HG03025 (cell line): ENCODE measurements around the gene GPATCH2L.

ENCODE experiments used
- ATAC-seq: cut with Tn5 transposase; IDR thresholded peaks from one replicate; pipeline ENCODE4 v1.9.1; 2021; ENCODE audit warnings: mild to moderate bottlenecking, moderate library complexity; ENCODE audit not compliant: unreplicated experiment, low FRiP score

The GPATCH2L gene

DNA sequence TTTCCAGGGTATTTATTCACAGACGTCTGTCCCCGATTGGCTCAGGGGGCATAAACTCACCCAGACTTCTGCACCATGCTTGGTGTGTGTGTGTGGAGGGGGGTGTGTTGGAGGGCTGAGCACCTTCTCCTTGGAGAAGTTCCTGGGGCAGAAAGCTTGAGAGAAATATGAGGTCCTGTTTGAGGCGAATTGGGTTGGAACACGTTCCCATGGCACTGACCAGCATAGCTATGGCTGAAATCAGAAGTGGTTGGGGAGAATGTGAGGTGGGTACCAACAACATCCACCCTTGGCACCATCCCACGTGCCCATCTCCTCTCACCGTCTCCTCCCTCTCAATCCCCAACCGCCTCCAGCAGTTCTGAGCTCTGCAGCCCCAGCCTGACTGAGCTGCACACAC, 16.0 kb upstream of the GPATCH2L start:
- ATAC-seq: no peak

DNA sequence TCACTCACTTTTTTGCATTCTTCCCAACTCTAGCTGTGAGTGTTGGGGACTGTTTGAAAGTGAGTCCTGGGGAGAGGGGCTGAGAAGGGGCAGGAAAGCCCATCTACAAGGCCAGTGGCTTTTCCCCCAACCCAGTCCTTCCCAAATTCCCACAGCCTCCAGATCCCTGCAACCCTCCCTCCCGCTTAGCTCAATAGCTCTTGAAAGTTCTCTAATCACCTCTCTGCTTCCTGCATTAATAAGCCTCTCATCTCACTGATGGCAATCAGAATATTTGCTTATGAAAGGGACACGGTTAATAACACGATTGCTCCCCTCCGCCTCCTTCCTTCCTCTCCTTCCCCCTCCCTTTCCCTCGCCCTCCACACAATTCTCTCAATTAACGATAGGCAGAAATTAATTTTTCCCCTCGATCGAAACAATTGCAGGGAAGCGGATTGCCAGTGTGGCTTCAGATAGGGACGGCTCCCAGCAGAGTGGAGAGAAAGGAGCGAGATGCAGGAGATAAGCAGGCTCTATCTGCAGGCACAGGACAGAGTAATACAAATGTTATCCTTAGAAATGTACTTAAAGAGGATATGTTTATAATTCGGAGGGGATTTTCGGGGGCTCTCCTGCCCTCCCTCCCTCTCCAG, 15.1 kb upstream of the GPATCH2L start:
- no peak for ATAC-seq

DNA sequence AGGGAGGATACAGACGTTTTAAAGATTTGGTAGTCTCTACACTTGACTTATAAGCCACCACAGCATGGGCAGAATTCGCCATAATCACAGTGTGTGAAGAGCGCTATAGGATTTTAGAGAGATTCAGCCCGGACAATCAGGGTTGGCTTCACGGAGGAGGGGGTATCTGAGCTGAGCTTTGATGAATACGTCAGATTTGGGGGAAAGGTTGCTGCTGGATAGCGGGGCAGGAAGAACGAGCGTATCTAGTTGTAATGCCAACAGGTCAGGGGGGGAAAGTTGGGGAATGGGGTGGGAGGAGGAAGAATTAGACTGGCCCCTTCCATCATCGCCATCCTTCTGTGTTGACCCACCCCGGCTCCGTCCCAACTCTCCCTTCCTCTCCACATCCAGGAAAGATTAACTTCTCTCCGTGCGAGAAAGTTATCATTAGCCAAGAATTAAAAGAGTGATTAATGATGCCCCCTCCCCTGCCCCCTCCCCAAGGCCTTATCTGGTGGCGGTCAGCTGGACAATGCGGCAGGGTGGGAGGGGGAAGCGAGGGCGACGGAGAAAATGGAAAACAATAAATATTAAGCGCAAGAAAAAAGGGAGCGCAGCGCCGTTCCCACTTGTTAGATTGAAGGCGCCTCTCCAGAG, 13.5 kb upstream of the GPATCH2L start:
- no peak for ATAC-seq

DNA sequence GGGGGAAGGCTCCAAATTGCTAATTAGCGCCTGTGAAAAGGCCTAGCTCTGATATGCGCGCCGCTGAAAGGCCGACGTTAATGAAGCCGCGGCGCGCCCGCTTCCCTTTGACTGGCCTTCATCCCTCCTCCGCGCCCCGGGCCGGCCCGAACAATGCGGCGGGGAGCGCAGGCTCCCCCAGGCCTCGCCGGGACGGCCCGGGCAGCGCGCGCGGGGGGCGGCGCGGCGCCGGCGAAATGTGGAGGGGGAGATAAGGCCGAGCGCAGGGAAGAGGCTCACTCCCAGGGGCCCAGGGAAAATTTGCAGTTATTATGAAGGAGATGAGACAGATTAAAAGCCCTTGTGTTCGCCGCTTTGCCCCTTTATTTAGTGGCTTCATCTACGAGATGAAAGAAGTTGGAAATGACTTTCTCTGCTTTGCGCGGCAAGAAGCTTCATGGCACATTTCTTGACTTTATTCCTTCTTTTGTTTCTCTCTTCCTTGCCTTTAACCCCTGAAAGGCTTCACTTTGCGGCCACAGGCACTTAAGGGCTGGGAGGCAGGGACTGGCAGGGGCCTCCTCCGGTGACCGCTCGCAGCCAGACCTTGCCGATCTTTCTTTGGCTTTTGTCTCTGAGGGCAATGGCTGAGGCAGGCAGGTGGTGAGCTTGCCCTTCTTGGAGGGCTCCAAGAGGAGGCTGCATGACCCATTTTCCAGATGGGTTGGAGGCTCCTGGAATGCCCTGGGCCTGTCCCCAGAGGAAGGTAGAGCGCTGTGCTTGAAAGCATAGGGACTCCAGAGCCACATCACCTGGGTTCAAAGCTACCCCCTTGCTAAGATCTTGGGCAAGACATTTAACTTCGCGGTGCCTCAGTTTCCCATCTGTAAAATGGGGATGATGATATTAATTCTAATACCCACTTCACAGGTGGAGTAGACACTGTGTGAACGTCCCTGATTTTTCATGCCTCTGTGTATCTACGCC, 12.7 kb upstream of the GPATCH2L start:
- no peak for ATAC-seq

DNA sequence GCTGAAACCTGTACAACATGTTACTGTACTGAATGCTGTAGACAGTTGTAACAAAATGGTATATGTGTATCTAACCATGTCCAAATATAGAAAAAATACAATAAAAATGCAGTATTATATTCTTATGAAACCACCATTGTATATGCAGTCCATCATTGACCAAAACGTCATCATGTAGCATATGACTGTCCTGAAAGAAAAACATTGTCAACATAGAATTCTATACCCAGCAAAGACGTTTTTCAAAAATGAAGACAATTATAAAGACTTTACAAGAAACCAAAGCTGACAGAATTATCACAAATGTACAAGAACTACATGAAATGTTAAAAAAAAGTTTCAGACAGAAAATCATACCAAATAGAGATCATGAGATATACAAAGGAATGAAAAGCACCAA, 8.1 kb upstream of the GPATCH2L start:
- no peak for ATAC-seq

DNA sequence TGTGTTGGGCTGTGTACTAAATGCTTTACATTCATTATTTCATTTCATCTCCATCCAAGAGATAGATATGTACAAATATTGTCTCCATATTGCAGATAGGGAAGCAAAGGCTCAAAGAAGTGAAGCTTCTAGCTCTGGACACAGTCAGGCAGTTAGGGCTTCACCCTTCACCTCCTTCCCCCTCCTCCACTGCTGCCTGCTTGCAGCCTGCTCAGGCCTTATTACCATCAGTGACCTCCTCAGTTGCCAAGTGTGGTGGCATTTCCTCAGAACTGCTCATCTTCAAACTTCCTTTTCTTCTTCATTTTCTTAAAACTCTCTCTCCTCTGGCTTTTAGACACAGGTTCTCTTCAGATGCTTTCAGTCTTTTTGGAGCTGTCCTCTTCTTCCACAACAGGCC, 4.7 kb upstream of the GPATCH2L start:
- ATAC-seq: no peak

DNA sequence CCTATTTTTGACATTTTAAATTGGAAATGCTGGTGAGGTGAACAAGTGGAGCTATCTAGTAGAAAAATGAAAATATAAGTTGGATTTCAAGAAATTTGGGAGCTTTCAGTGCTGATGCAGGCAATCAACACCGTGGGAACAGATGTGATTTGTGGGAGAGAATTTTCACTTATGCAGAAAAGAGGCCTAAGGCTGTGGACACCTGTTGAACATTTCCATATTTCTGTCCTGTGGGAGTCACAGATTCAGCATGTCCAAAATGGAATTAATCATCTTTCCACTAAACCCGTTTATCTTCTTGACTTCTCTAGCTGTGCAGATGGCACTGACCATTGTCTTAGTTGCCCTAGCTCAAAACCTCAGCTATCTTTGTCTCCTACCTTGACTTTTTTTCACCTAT, 2.5 kb upstream of the GPATCH2L start:
- ATAC-seq: no peak

DNA sequence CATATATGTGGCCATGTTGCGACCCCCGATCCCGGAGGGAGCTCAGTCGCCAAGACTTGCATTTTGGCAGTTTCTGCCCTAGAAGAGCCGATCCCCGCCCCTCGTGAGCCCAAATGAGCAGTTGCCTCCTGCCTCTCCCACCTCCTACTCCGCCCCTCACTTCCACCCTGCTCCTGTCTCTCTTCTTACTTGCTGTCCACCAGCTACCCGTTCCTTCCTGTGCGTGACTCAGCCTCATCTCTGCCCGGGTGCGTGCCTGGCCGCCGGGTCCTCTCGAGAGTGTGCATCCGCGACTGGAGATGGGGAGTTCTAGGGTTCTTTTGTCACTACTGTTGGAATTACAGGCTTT, 585 bp downstream of the GPATCH2L start:
- peak; percentile 54 for ATAC-seq

DNA sequence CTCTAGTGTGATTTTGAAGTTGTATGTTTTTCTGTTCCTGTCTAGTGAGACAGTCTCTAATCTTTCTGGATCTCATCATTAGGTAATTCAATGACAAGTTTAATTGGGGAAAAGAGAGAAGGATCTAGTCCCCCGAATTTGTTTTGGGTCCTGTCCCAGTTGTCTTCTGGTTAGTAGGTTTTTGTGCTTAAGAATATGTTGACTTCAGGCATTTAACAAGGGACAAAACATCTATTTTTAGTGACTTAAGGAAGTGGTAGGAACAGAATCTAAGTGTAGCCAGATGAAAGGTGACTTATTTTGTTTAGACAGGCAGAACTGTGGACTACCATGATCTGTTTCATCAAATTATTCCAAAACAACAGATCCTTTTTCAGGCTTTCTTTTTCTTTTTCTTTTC, 2.2 kb downstream of the GPATCH2L start:
- no peak for ATAC-seq

DNA sequence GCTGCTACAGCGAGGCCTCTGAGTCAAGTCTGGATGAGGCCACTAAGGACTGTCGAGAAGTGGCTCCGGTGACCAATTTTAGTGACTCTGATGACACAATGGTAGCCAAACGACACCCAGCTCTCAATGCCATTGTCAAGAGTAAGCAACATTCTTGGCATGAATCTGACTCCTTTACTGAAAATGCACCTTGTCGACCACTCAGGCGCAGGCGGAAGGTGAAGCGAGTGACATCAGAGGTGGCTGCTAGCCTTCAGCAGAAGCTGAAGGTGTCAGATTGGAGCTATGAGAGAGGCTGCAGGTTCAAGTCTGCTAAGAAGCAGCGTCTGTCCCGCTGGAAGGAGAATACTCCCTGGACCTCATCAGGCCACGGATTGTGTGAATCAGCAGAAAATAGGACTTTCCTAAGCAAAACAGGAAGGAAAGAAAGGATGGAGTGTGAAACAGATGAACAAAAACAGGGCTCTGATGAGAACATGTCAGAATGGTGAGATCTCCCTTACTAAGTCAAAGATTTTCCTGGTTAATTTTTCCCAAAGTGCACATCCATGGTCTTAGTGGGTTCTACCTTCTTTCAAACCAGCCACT, 2.9 kb downstream of the GPATCH2L start:
- ATAC-seq: no peak

DNA sequence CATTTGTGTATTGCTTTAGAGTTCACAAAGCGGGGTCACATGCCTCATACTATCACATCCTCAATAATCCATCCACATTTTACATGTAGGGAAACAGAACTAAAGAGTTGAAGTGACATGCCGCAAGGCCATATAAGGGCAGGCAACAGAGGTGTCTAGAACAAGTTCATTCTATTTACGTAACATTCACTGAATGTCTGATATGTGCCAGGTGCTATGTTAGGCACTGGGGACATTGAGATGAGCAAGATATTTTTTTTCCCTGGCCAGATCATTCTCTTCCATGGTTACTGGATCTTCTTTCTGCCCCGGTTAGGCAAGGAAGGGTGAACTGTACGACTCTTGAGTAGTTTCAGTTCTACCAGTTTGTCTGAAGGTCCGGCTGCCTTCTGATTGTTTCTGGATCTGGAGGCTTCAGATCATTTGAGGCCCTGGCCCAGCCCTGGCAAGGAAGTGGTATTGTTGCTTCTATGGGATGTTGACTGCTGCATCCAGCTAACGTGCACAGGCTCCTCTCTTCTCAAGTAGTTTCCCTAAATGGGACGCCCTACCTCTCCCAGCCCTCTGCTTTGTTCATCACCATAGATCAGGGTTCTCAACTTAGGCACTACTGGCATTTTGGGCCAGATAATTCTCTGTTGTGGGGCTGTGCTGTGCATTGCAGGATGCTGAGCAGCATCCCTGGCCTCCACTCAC, 12.1 kb downstream of the GPATCH2L start:
- ATAC-seq: no peak

DNA sequence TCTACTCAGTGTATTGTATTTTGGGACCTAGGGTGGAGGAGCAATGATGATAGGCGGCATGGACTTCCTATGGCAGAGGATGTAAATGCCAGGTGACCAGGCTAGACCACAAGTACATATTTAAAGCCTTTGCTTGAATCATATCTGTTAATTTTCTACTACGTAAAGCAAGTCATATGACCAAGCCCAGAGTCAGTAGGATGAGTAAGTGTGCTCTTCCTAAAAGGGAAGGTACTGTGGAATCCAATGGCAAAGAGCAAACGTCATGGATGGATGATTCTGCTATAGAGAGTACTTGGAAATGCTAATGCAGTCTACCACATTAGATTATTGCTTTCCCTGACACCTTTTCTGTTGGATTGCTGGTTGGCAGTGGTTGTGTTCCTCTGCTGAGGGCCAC, 16.8 kb downstream of the GPATCH2L start:
- no peak for ATAC-seq

DNA sequence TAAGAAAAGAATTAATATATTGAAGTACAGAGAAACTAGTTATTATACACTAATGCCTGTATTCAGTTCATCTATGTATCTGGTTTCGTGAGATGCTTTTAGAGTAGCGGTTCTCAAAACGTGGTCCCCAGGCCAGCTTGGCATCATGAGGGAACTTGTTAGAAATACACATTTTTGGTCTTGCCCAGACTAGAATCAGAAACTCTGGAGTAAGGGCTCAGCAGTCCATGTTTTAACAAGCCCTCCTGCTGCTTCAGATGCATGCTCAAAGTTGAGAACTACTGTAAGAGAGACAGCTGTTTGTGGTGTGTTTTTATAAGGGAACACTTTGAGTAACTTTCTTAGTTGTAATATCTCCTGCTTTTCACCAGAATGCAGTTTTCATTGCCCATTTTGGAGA, 18.1 kb downstream of the GPATCH2L start:
- no peak for ATAC-seq

DNA sequence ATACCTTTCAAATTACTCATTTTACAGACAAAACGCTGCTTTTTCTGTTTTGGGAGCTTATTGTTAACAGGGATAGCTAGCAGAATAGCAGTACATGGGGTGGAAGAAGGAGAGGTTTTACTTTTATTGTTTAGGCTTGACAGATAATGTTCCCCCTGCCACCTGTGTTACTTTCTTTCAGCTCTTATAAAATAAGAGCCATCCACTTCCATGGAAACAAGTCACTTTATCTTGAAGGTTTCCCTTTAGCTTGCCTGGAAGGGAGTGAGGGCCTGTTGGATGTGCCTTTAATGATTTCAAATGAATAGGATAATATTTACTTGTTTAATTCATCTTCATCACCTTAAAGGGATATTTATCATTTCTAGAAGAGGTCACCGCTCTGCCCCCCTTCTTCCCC, 23.3 kb downstream of the GPATCH2L start:
- ATAC-seq: no peak

DNA sequence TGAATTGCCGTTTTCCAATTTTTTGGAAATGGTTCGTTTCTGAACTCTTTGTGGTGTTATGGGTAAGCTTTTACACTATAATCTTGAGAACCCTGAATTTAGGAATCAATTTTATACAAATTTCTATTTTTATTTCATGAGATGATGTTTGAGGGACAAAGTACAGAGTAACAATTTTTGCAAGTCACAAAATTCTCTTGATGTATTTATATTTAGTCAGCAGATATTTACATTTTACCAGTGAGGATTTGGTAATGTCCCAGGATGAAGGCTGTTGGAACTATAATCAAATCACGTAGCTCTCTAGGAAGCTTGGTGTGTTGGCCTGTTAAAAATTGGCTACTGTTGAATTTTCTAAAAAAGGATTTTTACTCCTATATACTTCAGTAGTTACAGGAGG, 24.2 kb downstream of the GPATCH2L start:
- ATAC-seq: no peak

DNA sequence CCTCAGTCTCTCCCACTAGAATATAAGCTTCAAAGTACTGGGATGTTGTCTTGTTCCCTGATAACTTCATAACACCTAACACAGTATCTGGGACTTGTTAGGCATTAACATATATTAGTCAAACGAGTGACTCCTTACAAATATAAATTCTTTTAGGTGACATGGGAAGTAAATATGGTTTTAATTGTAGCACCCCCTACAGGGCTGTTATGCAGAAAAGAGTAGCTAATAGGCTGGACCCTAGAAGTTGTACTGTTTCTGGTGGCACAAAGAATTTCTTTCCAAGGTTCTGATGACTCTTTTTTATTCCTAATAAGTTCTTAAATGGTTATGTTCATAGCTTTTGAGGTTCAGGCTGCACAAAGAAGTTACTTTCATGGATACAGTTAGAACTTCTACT, 29.8 kb downstream of the GPATCH2L start:
- ATAC-seq: no peak

DNA sequence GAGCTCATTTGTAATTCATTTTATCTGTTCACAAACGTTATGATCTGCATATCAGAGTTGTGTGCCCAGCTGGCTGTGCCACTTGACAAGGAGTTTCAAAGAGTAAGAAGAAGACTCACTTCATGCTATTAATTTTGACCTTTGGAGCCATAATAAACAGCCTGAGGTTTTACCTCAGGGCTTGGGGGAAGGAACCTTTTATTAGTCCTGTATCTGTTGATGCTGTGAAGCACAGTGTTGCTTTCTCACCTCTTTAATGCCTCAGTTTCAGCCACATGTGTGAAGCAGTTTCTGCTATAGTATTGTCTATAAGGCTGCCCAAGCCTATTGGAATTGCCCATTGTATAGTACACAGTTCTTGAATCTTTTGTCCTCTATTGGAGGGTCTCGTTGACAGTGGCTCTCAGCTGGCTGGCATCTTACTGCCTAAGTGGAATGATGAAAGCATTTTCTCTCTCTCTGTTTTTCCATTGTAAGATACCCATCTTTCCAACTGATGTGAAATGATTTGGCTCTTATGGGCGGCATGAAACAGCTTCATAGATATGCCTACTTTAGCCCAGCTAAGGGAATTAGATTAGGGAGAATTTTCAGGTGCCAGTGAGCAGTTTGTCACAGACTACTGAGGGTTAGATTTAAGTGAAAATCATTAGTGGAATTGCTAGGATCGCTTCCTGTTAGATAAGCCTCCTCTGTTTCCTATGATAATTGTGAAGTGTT, 34.7 kb downstream of the GPATCH2L start:
- no peak for ATAC-seq

DNA sequence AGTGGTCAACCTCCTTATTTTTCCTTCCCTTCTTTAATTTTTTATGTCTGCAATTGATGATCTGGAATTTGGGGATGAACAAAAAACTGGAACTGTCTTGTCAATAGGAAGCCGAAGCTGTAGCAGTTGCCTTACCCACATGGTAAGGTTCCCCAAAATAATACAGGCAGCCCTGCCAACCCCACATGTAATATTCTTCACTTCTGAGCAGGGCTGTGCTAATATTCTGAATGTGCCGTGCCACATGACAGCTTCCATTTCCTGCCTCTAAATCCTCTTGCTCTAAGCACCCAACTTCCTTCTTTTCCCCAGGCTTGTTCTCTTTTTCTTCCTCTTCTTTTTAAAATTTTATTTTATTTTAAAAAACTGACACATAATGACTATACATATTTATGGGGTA, 39.6 kb downstream of the GPATCH2L start:
- ATAC-seq: no peak

DNA sequence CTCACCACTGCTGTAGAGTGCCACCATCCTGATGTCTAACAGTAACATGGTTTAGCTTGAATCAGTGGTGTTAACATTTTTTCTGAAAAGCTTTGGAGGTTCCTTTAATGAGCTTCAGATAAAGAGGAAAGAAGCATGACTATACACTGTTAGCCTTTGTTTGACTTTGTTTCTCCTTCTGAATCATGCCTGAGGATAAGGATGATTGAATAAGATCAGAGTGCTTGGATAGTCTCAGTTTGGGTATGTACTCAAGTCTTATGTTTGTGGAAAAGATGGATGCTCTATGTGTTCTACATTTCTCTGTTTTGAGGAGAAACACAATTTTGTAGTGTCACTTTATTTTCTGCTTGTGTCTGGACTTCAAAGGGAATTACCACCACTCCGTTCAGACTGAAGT, 42.0 kb downstream of the GPATCH2L start:
- ATAC-seq: no peak

DNA sequence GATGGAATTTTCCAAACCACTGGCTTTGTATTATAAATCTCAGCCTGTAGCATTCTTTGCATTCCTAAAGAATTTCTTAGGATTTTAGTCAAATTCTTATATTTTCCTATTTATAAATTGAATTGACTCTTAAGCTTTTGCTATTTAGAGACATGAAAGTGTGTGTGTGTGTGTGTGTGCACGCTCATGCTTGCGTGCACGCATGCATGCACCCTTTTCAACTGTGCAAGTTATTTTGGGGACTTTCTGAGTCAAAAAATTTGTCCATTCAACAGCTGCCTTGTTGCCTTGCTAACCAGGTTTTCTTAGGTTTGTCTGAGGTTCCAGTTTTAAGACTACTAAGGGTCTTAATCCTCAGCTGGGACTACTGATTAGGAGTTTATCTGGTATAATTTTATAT, 42.6 kb downstream of the GPATCH2L start:
- no peak for ATAC-seq
